BLaER1 (cell line): Measurements from ENCODE around the gene ZEB1.
A peak's percentile ranks its signal among the peaks of the same experiment; 100 is the strongest.
"Not testable (repeated sequence)": the region's sequence is repeated elsewhere in the genome, so short reads cannot be mapped to it uniquely, and the experiment has no call there.

Source experiments
- H3K27ac ChIP-seq: shearing (Covaris generic); formaldehyde crosslinking; 2 replicates; pipeline ENCODE4 v1.8.1; 2022
- H3K27me3 ChIP-seq: shearing (Covaris generic); formaldehyde crosslinking; 2 replicates; pipeline ENCODE4 v1.8.1; 2022
- H3K36me3 ChIP-seq: shearing (Covaris generic); formaldehyde crosslinking; 2 replicates; pipeline ENCODE4 v1.8.1; 2022
- H3K4me1 ChIP-seq: shearing (Covaris generic); formaldehyde crosslinking; 2 replicates; pipeline ENCODE4 v1.8.1; 2022
- H3K4me2 ChIP-seq: shearing (Covaris generic); formaldehyde crosslinking; 2 replicates; pipeline ENCODE4 v1.8.1; 2022
- H3K4me3 ChIP-seq: shearing (Covaris generic); formaldehyde crosslinking; 2 replicates; pipeline ENCODE4 v1.8.1; 2022
- H3K9ac ChIP-seq: shearing (Covaris generic); formaldehyde crosslinking; 2 replicates; pipeline ENCODE4 v1.8.1; 2022
- H3K9me3 ChIP-seq: shearing (Covaris generic); formaldehyde crosslinking; 2 replicates; pipeline ENCODE4 v1.8.1; 2022
- H4K20me1 ChIP-seq: shearing (Covaris generic); formaldehyde crosslinking; 2 replicates; pipeline ENCODE4 v1.8.1; 2022
- Cebpa-rat ChIP-seq: shearing (Covaris generic); IDR thresholded peaks from 2 replicates; pipeline ENCODE4 v1.8.1; 2022

The ZEB1 gene

DNA sequence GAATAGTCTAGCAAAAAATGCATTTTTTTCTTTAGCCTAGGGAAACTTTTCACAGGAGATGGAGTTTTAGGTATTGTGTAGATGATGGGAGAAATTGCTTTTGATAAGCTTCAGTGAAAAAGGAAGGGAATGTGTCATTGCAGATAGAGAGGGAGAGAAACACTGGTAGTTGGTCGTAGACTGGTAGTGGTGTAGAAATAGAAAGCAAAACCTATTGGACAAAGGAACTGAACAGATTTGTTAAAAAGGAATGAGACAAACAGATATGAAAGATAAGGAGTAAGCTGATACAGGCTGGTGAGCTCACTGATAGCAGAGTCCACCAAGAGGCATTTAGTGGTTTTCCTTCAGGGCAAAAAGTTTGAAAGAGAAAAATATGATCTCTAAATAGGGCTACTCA is 94.3 kb downstream of the ZEB1 start:
- no peak overlapping the region for H3K4me2 ChIP-seq
- peaks cover 8% of the 10 kb centered on the region; the same call in 1 of the 2 replicates for H3K9me3 ChIP-seq
- TF ChIP-seq Cebpa-rat = no peak
- H3K27ac ChIP-seq = no peak overlapping the region
- H3K9ac ChIP-seq = no peak overlapping the region
- no peaks in the 10 kb centered on the region for H4K20me1 ChIP-seq
- no peaks in the 10 kb centered on the region for H3K36me3 ChIP-seq
- no peak overlapping the region for H3K4me3 ChIP-seq
- H3K4me1 ChIP-seq = no peaks in the 10 kb centered on the region
- H3K27me3 ChIP-seq = no peaks in the 10 kb centered on the region

DNA sequence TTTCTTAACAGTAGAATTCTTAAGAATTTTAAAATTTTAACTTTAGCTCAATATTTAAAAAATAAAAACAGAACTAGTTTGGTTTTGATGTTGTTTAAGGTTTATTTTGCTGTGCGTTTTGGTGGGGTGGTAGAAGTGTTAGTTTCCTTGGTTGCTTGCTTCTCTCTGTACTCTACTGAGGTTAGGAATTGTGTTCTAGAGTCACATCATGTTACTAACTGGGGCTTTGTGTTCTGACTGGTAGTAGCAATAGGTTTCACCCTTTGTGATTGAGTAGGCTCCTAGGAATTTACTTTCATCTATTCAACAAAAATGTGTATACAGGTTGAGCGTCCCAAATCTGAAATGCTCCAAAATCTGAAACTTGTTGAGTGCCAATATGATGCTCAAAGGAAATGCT is 99.5 kb downstream of the ZEB1 start:
- no peaks in the 10 kb centered on the region for H4K20me1 ChIP-seq
- TF ChIP-seq Cebpa-rat = no peak
- H3K4me1 ChIP-seq = no peaks in the 10 kb centered on the region
- no peaks in the 10 kb centered on the region for H3K9me3 ChIP-seq
- no peak overlapping the region for H3K9ac ChIP-seq
- no peak overlapping the region for H3K4me2 ChIP-seq
- H3K4me3 ChIP-seq = no peak overlapping the region
- no peak overlapping the region for H3K27ac ChIP-seq
- H3K27me3 ChIP-seq = no peaks in the 10 kb centered on the region
- no peaks in the 10 kb centered on the region for H3K36me3 ChIP-seq

DNA sequence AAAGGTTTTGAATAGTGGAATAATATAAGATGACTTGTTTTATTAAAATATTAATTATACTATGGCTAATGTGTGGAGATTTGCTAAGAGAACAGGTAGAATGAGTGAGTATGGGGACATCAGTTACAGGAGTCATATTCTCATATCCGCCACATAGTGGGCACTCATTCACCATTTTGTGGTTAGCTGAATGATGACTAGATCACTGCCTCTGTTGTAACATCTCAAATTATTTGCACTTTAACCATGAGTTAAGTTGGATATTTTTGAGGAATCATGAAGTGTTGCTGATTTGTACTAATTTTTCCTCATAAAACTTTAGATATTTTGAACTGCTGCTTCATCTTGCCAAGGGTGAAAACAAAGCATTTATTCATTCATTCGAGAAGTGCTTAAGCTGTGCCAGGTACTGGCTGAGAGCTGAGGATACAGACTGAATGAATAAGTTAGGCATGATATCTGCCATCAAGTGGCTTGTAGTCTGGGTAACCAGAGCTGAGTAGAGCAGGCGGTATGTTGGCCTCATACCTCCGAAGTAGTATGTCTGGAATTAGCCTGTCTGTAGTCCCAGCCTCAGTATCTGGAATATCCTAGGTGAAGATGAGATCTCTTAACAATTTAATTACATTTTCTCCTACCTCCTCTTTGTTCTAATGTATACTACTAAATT is 100.5 kb downstream of the ZEB1 start:
- Histone ChIP-seq H3K27ac (no peak overlapping the region), H3K27me3 (no peaks in the 10 kb centered on the region), H3K9ac (no peak overlapping the region), H3K4me2 (no peak overlapping the region), H3K4me1 (no peaks in the 10 kb centered on the region), H3K9me3 (no peaks in the 10 kb centered on the region), H3K4me3 (no peak overlapping the region), H3K36me3 (no peaks in the 10 kb centered on the region), H4K20me1 (no peaks in the 10 kb centered on the region)
- TF ChIP-seq Cebpa-rat = no peak

DNA sequence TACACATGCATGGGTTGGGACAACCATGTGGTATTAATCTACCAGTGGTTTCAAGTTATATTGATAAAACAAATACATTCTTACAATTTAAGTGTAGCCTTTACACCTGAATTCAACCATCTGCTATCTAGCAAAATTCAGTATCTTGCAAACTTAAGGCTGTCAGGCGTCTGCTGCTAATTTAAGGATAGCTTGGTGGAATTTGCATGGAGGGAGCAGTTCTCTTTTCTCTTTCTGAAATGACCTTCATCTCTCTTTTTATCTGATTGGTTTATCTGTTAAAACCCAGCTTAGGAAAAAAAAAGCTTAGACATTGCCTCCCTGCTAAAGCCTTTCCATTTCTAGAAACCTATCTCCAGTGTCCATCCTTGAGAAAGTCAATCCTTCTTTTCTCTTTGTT is 102.3 kb downstream of the ZEB1 start:
- Histone ChIP-seq H3K27ac (no peak overlapping the region), H3K27me3 (no peaks in the 10 kb centered on the region), H3K4me1 (peaks cover 8% of the 10 kb centered on the region), H3K9ac (no peak overlapping the region), H4K20me1 (no peaks in the 10 kb centered on the region), H3K9me3 (no peaks in the 10 kb centered on the region), H3K4me3 (no peak overlapping the region), H3K36me3 (no peaks in the 10 kb centered on the region), H3K4me2 (no peak overlapping the region)
- TF ChIP-seq Cebpa-rat = no peak

DNA sequence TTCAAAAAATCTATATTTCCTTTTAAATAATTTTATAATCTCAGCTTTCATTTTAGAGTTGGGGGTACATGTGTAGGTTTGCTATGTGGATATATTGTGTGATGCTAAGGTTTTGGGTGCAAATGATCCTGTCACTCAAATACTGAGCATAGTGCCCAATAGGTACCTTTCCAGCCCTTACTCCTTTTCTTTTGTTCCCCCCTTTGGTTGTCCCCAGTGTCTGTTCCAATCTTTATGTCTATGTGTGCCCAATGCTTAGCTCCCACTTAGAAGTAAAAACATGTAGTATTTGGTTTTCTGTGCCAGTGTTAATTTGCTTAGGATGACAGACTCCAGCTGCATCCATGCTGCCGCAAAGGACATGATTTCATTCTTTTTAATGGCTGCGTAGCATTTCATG is 103.6 kb downstream of the ZEB1 start:
- H3K4me3 ChIP-seq = no peak overlapping the region
- no peak overlapping the region for H3K4me2 ChIP-seq
- TF ChIP-seq Cebpa-rat = no peak
- H3K27me3 ChIP-seq = no peaks in the 10 kb centered on the region
- no peaks in the 10 kb centered on the region for H4K20me1 ChIP-seq
- peaks cover 12% of the 10 kb centered on the region for H3K4me1 ChIP-seq
- H3K9ac ChIP-seq = no peak overlapping the region
- peaks cover 5% of the 10 kb centered on the region; the same call in 1 of the 2 replicates for H3K9me3 ChIP-seq
- H3K27ac ChIP-seq = no peak overlapping the region
- H3K36me3 ChIP-seq = no peaks in the 10 kb centered on the region

DNA sequence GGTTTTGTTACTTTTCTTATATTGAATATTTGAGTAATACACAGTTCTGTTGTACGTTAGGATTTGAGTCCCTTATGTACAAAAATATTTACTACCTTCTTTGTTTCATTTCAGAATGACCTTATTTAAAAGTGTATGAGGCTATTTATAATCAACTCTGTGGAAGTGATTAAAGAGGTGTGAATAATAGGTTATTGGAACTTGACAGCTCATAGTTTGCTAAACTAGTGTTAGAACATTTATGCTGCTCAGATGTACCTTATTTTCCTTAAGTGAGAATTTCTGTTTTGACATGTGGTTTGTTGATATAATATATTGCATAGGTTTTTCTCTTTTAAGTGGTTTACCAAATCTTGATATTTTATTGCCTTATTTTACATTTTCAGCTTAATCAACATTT is 105.5 kb downstream of the ZEB1 start:
- Histone ChIP-seq H3K9ac (no peak overlapping the region), H3K4me3 (no peak overlapping the region), H3K4me2 (no peak overlapping the region), H3K27ac (no peak overlapping the region), H3K36me3 (no peaks in the 10 kb centered on the region), H4K20me1 (no peaks in the 10 kb centered on the region), H3K4me1 (peaks cover 12% of the 10 kb centered on the region), H3K9me3 (peaks cover 5% of the 10 kb centered on the region; the same call in 1 of the 2 replicates), H3K27me3 (no peaks in the 10 kb centered on the region)
- TF ChIP-seq Cebpa-rat = no peak

DNA sequence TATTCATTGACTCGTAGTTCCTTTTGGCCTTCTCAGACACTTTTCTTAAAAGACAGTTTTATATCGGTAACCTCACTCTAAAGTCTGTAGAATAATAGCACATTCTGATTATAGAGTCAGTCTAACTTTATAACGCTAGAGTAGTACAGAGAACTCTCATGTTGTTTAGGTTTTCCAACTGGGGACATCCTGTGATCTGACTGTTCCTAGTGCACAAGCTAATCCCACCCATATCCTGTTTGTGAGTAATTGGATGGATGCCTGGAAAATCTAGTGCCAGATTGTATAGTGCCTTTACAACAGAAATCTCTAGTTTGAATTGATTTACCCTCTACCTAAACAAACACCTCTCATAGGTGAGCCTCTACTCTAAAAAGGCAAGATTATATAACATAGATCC is 107.4 kb downstream of the ZEB1 start:
- no peak for TF ChIP-seq Cebpa-rat
- Histone ChIP-seq H3K27ac (peak overlapping the region; percentile 33; the same call in 1 of the 2 replicates), H3K36me3 (no peaks in the 10 kb centered on the region), H3K9ac (no peak overlapping the region), H3K4me1 (peaks cover 12% of the 10 kb centered on the region), H3K4me2 (peak overlapping the region; percentile 63), H3K4me3 (no peak overlapping the region), H3K9me3 (peaks cover 5% of the 10 kb centered on the region; the same call in 1 of the 2 replicates), H3K27me3 (no peaks in the 10 kb centered on the region), H4K20me1 (no peaks in the 10 kb centered on the region)

DNA sequence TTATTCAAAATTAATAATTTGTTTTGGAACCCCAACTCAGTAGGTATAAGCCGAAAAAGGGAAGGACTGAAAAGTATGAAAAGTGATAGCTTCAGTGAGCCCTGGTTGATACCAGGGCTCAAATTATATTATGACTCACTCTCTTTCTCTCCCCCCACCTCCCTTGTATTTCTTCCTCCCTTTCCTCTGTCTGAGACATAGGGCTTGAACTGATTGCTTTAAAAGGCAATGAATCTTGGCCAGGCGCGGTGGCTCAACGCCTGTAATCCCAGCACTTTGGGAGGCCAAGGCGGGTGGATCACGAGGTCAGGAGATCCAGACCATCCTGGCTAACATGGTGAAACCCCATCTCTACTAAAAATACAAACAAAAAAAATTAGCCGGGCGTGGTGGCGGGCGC is 108.3 kb downstream of the ZEB1 start:
- H3K27me3 ChIP-seq, H3K4me3 ChIP-seq, H3K27ac ChIP-seq, H3K36me3 ChIP-seq, H4K20me1 ChIP-seq, H3K9ac ChIP-seq, H3K9me3 ChIP-seq, H3K4me2 ChIP-seq: not testable (repeated sequence)
- H3K4me1 ChIP-seq = peaks cover 12% of the 10 kb centered on the region

DNA sequence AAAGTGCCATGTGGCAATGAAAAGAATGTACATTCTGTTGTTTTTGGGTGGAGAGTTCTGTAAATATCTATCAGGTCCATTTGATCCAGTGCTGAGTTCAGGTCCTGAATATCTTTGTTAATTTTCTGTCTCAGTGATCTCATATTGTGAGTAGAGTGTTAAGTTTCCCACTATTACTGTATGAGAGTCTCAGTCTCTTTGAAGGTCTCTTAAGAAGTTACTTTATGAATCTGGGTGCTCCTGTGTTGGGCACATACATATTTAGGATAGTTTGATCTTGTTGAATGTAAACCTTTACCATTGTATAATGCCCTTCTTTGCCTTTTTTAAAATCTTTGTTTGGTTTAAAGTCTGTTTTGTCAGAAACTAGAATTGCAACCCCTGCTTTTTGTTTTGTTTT is 109.5 kb downstream of the ZEB1 start:
- not testable (repeated sequence) for H3K9me3 ChIP-seq, H3K4me2 ChIP-seq, H3K27ac ChIP-seq, H4K20me1 ChIP-seq, H3K36me3 ChIP-seq, H3K9ac ChIP-seq, H3K27me3 ChIP-seq, H3K4me3 ChIP-seq
- peaks cover 12% of the 10 kb centered on the region for H3K4me1 ChIP-seq

DNA sequence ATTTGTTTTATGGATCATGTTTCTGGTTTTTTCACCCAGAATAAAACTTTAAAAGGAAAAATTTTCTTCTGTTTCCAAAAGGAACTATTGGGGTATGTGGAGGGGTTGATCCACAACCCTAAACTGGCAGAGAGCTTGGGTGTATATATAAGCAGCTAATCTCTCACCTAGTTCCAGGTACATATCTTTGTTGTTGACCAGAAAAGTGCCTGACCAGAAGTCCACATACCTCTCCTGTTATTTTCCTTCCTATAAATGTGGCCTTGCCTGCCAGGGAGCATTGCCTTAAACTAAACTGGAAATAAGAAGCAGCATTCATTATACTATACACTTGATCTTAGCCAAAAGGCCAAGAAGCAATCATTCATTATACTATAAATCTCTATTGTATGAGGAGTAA is 112.0 kb downstream of the ZEB1 start:
- H3K9ac ChIP-seq = no peak overlapping the region
- no peaks in the 10 kb centered on the region for H3K27me3 ChIP-seq
- no peak overlapping the region for H3K4me3 ChIP-seq
- peaks cover 7% of the 10 kb centered on the region for H3K4me1 ChIP-seq
- H3K4me2 ChIP-seq = no peak overlapping the region
- TF ChIP-seq Cebpa-rat = no peak
- no peaks in the 10 kb centered on the region for H3K36me3 ChIP-seq
- no peak overlapping the region for H3K27ac ChIP-seq
- no peaks in the 10 kb centered on the region for H4K20me1 ChIP-seq
- peaks cover 5% of the 10 kb centered on the region; the same call in 1 of the 2 replicates for H3K9me3 ChIP-seq

DNA sequence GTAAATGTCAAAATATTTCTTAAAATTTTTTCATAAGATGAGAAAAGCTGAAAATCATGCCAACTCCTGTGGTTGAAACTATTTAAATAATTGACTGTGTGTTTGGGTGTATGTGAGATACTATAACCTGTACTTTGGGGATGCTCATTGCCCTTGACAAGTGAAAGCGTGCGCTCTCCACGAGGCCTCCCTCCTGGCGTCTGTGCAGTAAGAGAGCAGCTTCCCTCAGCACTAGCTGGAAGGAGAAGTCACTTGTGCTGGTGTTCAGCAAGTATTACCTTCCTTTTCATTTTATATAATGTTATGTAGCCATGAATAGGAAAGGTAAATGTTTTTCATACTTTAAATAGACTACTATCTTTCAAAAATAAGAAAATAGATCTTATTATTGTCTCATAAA is 118.9 kb downstream of the ZEB1 start:
- Histone ChIP-seq H3K4me2 (no peak overlapping the region), H4K20me1 (no peaks in the 10 kb centered on the region), H3K4me3 (no peak overlapping the region), H3K27me3 (no peaks in the 10 kb centered on the region), H3K36me3 (no peaks in the 10 kb centered on the region), H3K9me3 (no peaks in the 10 kb centered on the region), H3K9ac (no peak overlapping the region), H3K4me1 (no peaks in the 10 kb centered on the region), H3K27ac (no peak overlapping the region)
- no peak for TF ChIP-seq Cebpa-rat
